ACC112 (cell line): ENCODE data around the gene B4GALNT4.
A peak's percentile ranks its signal among the peaks of the same experiment; 100 is the strongest.
"Not testable (repeated sequence)": the region's sequence is repeated elsewhere in the genome, so short reads cannot be mapped to it uniquely, and the experiment has no call there.

Experiments used
- H2AFZ ChIP-seq: fragments of 200-600 bp; sonication (generic); one replicate; pipeline ENCODE4 v1.6.0; 2017; ENCODE audit warnings: antibody characterized with exemption, low read length; ENCODE audit not compliant: unreplicated experiment
- H3K27ac ChIP-seq: fragments of 200-600 bp; sonication (generic); 2 replicates; pipeline ENCODE4 v1.5.1; 2014; ENCODE audit warnings: low read depth, mild to moderate bottlenecking, antibody characterized with exemption, low read length, moderate library complexity
- H3K27me3 ChIP-seq: fragments of 200-600 bp; sonication (generic); 2 replicates; pipeline ENCODE4 v1.6.1; 2014; ENCODE audit warnings: mild to moderate bottlenecking, antibody characterized with exemption, low read length, moderate library complexity, mixed read lengths; ENCODE audit not compliant: insufficient read depth
- H3K36me3 ChIP-seq: fragments of 200-600 bp; sonication (generic); 2 replicates; pipeline ENCODE4 v1.6.1; 2016; ENCODE audit warnings: mild to moderate bottlenecking, antibody characterized with exemption, low read length, moderate library complexity, mixed read lengths; ENCODE audit not compliant: insufficient read depth
- H3K4me1 ChIP-seq: fragments of 200-600 bp; sonication (generic); one replicate; pipeline ENCODE4 v1.6.1; 2016; ENCODE audit warnings: low read length, mixed read lengths; ENCODE audit not compliant: insufficient read depth, unreplicated experiment, control insufficient read depth
- H3K4me3 ChIP-seq: fragments of 200-600 bp; sonication (generic); 2 replicates; pipeline ENCODE4 v1.5.1; 2014; ENCODE audit warnings: mild to moderate bottlenecking, low read depth, low read length
- H3K79me2 ChIP-seq: fragments of 200-600 bp; sonication (generic); one replicate; pipeline ENCODE4 v1.6.0; 2016; ENCODE audit warnings: low read length; ENCODE audit not compliant: control insufficient read depth, unreplicated experiment, insufficient read depth

Gene B4GALNT4

GRCh38 chr11:399731-400211 is 30.5 kb downstream of the B4GALNT4 start:
- Histone ChIP-seq H3K79me2 (no peaks in the 10 kb centered on the region), H2AFZ (no peak overlapping the region), H3K27ac (no peak overlapping the region), H3K27me3 (no peaks in the 10 kb centered on the region), H3K36me3 (no peaks in the 10 kb centered on the region), H3K4me3 (no peak overlapping the region), H3K4me1 (peaks cover 17% of the 10 kb centered on the region)

DNA sequence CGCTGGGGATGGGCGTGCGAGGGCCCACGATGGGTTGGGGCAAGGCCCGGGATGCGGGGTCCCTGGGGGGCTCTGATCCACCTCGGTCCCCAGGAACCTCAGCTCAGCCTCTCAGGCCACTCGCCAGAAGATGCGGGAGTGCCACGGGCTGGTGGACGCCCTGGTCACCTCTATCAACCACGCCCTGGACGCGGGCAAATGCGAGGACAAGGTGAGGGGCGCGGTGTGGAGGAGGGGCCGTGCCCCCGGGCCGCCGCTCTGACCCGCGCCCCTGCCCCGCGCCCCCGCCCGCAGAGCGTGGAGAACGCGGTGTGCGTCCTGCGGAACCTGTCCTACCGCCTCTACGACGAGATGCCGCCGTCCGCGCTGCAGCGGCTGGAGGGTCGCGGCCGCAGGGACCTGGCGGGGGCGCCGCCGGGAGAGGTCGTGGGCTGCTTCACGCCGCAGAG is 31.0 kb downstream of the B4GALNT4 start:
- no peak overlapping the region for H2AFZ ChIP-seq
- no peak overlapping the region for H3K4me3 ChIP-seq
- H3K27me3 ChIP-seq = no peaks in the 10 kb centered on the region
- peaks cover 12% of the 10 kb centered on the region for H3K4me1 ChIP-seq
- no peaks in the 10 kb centered on the region for H3K79me2 ChIP-seq
- no peak overlapping the region for H3K27ac ChIP-seq
- H3K36me3 ChIP-seq = no peaks in the 10 kb centered on the region

GRCh38 chr11:401196-401595 is 31.9 kb downstream of the B4GALNT4 start:
- not testable (repeated sequence) for H2AFZ ChIP-seq

GRCh38 chr11:403021-403760 is 33.9 kb downstream of the B4GALNT4 start:
- H3K36me3 ChIP-seq = no peaks in the 10 kb centered on the region
- no peaks in the 10 kb centered on the region for H3K27me3 ChIP-seq
- no peaks in the 10 kb centered on the region for H3K4me1 ChIP-seq
- H2AFZ ChIP-seq = no peak overlapping the region
- H3K4me3 ChIP-seq = no peak overlapping the region
- no peak overlapping the region for H3K27ac ChIP-seq
- no peaks in the 10 kb centered on the region for H3K79me2 ChIP-seq

More at GRCh38 chr11:401196-401595, 31.9 kb downstream of the B4GALNT4 start:
- H3K27ac ChIP-seq, H3K27me3 ChIP-seq, H3K79me2 ChIP-seq, H3K4me3 ChIP-seq, H3K4me1 ChIP-seq, H3K36me3 ChIP-seq: not testable (repeated sequence)

GRCh38 chr11:403761-404431 is 34.6 kb downstream of the B4GALNT4 start:
- no peak overlapping the region for H2AFZ ChIP-seq
- H3K27ac ChIP-seq = no peak overlapping the region
- H3K79me2 ChIP-seq = no peaks in the 10 kb centered on the region
- no peaks in the 10 kb centered on the region for H3K36me3 ChIP-seq
- no peaks in the 10 kb centered on the region for H3K27me3 ChIP-seq
- H3K4me1 ChIP-seq = no peaks in the 10 kb centered on the region
- no peak overlapping the region for H3K4me3 ChIP-seq

GRCh38 chr11:404551-405264 is 35.4 kb downstream of the B4GALNT4 start:
- no peak overlapping the region for H3K4me3 ChIP-seq
- no peaks in the 10 kb centered on the region for H3K79me2 ChIP-seq
- H2AFZ ChIP-seq = no peak overlapping the region
- no peaks in the 10 kb centered on the region for H3K4me1 ChIP-seq
- no peaks in the 10 kb centered on the region for H3K36me3 ChIP-seq
- no peaks in the 10 kb centered on the region for H3K27me3 ChIP-seq
- H3K27ac ChIP-seq = no peak overlapping the region

DNA sequence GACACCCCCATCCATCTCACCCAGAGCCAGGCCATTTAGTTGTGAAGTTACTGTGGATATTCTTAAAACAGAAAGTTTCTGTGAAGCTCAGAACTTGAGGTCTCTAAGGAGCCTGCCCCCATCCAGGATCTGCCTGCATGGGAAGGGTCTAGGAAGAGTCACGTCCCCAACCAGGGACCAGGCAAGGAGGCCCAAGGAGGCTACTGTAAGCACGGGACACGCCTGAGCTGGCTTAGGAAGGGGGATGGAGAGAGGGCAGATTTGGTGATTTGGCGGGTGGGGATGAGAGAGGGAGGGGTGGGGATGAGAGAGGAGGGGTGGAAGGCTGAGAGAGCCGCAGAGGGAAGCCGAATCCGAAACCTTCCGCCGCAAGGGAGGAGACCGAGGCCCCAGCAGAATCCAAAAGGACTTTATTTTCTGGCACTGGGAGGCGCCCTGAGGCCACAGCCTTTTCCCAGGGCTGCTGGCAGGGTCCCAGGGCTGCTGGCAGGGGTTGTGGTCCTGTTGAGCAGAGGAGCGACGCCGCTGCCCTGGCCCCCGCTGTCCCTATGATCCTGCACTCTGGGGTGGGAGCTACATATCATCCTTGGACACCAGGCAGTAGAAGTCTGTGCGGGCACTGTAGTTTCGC is 36.1 kb downstream of the B4GALNT4 start:
- Histone ChIP-seq H3K27me3 (no peaks in the 10 kb centered on the region), H2AFZ (no peak overlapping the region), H3K4me3 (no peak overlapping the region), H3K79me2 (no peaks in the 10 kb centered on the region), H3K4me1 (no peaks in the 10 kb centered on the region), H3K27ac (no peak overlapping the region), H3K36me3 (no peaks in the 10 kb centered on the region)

- H3K27me3 ChIP-seq = no peaks in the 10 kb centered on the region
- no peaks in the 10 kb centered on the region for H3K36me3 ChIP-seq
- H3K27ac ChIP-seq = no peak overlapping the region
- no peaks in the 10 kb centered on the region for H3K4me1 ChIP-seq
- H2AFZ ChIP-seq = peak overlapping the region; percentile 84
- H3K4me3 ChIP-seq = peak overlapping the region; percentile 85
- no peaks in the 10 kb centered on the region for H3K79me2 ChIP-seq
Observed at GRCh38 chr11:405954-406795, 36.9 kb downstream of the B4GALNT4 start.

DNA sequence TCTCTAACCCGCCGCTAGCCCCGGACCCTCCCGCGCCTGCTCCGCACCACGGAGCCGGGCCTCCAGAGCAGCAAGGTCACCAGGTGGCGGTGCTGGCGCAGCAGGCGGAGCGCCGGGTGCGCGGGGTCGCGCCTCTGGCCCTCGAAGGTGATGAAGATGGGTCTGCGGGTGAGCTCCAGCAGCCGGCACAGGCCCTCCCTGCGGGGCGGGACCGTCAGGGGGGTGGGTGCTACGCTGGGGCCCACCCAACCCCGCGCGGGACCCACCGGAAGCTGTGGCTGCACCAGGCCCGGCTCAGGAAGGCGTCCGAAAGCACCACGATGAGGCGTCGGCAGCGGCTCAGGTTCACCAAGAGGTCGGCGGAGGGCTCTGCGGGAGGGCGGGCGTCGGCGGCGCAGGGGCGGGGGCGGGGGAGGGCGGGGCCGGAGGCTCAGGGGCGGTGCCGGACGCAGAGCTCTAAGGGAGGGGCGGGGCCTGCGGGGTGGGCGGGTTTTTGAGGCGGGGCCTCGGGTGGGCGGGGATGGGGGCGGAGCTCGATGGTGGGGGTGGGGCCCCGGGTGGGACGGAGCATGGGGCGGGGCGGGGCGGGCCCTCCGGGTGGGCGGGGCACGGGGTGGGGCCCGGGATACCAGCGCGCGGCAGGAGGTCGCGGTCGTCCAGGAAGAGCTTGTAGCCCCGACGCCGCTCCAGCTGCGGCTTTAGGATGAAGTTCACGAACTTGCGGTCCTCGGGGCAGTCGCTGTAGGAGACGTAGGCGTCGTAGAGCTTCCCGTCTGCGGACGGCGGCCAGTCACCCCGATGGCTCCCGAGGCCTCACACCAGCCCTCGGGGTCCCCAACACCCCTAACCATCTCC is 37.7 kb downstream of the B4GALNT4 start:
- Histone ChIP-seq H2AFZ (peak overlapping the region; percentile 84), H3K79me2 (no peaks in the 10 kb centered on the region), H3K36me3 (no peaks in the 10 kb centered on the region), H3K27me3 (no peaks in the 10 kb centered on the region), H3K4me1 (no peaks in the 10 kb centered on the region), H3K27ac (no peak overlapping the region), H3K4me3 (peak overlapping the region; percentile 85)
